IMR-90 (cell line): ENCODE results near the gene CES3. TPM values are rescaled to one million over a fixed set of nuclear protein-coding genes. Genes with fewer than 3 reads are reported as not detected.

Experiments
- ATAC-seq: fragments of 200-7000 bp; cut with Tn5 transposase; 2 replicates; pipeline ENCODE4 v1.9.1; 2020; ENCODE audit warnings: low read depth, mild to moderate bottlenecking, moderate library complexity
- Bru-seq: library from RNA; stranded (reverse); fragments of 400-500 nt; gene quantifications from one replicate; lab custom pipeline; 2021; lab: Mats Ljungman, UMichigan
- BruChase-seq, 2 experiments: library from RNA; stranded (reverse); fragments of 400-500 nt; gene quantifications; one replicate each; lab custom pipeline; 2021; lab: Mats Ljungman, UMichigan
- BruUV-seq: library from RNA; stranded (reverse); fragments of 400-500 nt; replicated peaks from 2 replicates; lab custom pipeline; 2021; lab: Mats Ljungman, UMichigan
- CTCF ChIA-PET: fragments of 300-600 bp; formaldehyde crosslinking; extraction: SDS; loops from one replicate; lab custom pipeline; 2021; ENCODE audit warnings: antibody characterized with exemption; lab: Yijun Ruan, JAX
- POLR2A ChIA-PET: fragments of 300-600 bp; sonication (Branson Sonifier 250); formaldehyde crosslinking; loops from one replicate; lab custom pipeline; 2022; ENCODE audit warnings: antibody characterized with exemption; ENCODE audit not compliant: unreplicated experiment; lab: Charles Lee
- DNase-seq: peaks from one replicate; pipeline ENCODE4 v3.0.0; 2013
- H2AFZ ChIP-seq: replicated peaks from 2 replicates; pipeline ENCODE3; 2013; ENCODE audit warnings: low read length, mild to moderate bottlenecking; ENCODE audit not compliant: poor library complexity
- H2AK5ac ChIP-seq: 2 replicates; pipeline ENCODE4 v1.6.1; 2013; ENCODE audit warnings: low read depth, low read length, inconsistent platforms
- H2AK9ac ChIP-seq: replicated peaks from 2 replicates; pipeline ENCODE3; 2013; ENCODE audit warnings: mild to moderate bottlenecking, low read depth, low read length, moderate library complexity; ENCODE audit not compliant: poor library complexity
- H2BK120ac ChIP-seq: 2 replicates; pipeline ENCODE4 v1.6.1; 2013; ENCODE audit warnings: low read depth, low read length, inconsistent platforms
- H2BK15ac ChIP-seq: 3 replicates; pipeline ENCODE4 v1.6.1; 2013; ENCODE audit warnings: low read depth, low read length, inconsistent platforms
- H2BK20ac ChIP-seq: 2 replicates; pipeline ENCODE4 v1.6.1; 2013; ENCODE audit warnings: low read depth, mild to moderate bottlenecking, inconsistent platforms, low read length, moderate library complexity
- H2BK5ac ChIP-seq: 2 replicates; pipeline ENCODE4 v1.6.1; 2013; ENCODE audit warnings: mild to moderate bottlenecking, low read depth, low read length, inconsistent platforms; ENCODE audit not compliant: poor library complexity, severe bottlenecking
- H3K14ac ChIP-seq: replicated peaks from 2 replicates; pipeline ENCODE4 v1.6.1; 2013; ENCODE audit warnings: low read depth, low read length, inconsistent platforms
- H3K18ac ChIP-seq: 2 replicates; pipeline ENCODE4 v1.6.1; 2013; ENCODE audit warnings: low read depth, low read length, control low read depth
- H3K23ac ChIP-seq: 2 replicates; pipeline ENCODE4 v1.6.1; 2013; ENCODE audit warnings: low read depth, low read length, inconsistent platforms
- H3K27ac ChIP-seq: 2 replicates; pipeline ENCODE4 v1.5.1; 2013; ENCODE audit warnings: mild to moderate bottlenecking, control low read depth, low read length; ENCODE audit not compliant: insufficient read depth
- H3K27me3 ChIP-seq: 2 replicates; pipeline ENCODE4 v1.6.1; 2013; ENCODE audit warnings: low read length; ENCODE audit not compliant: control insufficient read depth, insufficient read depth
- H3K36me3 ChIP-seq: 2 replicates; pipeline ENCODE4 v1.6.1; 2013; ENCODE audit warnings: low read length, mixed read lengths; ENCODE audit not compliant: control insufficient read depth, insufficient read depth
- H3K4ac ChIP-seq: 2 replicates; pipeline ENCODE4 v1.6.1; 2013; ENCODE audit warnings: low read depth, low read length, inconsistent platforms
- H3K4me1 ChIP-seq: 2 replicates; pipeline ENCODE4 v1.6.1; 2013; ENCODE audit warnings: low read length, mixed read lengths; ENCODE audit not compliant: control insufficient read depth, insufficient read depth
- H3K4me2 ChIP-seq: 2 replicates; pipeline ENCODE4 v1.6.1; 2013; ENCODE audit warnings: low read depth, mild to moderate bottlenecking, control low read depth, low read length, moderate library complexity
- H3K4me3 ChIP-seq: 2 replicates; pipeline ENCODE4 v1.5.1; 2013; ENCODE audit warnings: low read depth, mild to moderate bottlenecking, control low read depth, low read length, moderate library complexity; ENCODE audit not compliant: insufficient read depth
- H3K56ac ChIP-seq: 2 replicates; pipeline ENCODE4 v1.6.1; 2013; ENCODE audit warnings: low read length, inconsistent platforms; ENCODE audit not compliant: insufficient read depth; ENCODE audit errors: extremely low read depth
- H3K79me1 ChIP-seq, 2 experiments: 2 replicates each; pipeline ENCODE4 v1.6.1; 2013; ENCODE audit warnings: low read length in 2 of 2, inconsistent platforms in 1 of 2, low read depth in 1 of 2
- H3K9ac ChIP-seq: 2 replicates; pipeline ENCODE4 v1.6.1; 2013; ENCODE audit warnings: low read depth, low read length, control low read depth
- H3K9me1 ChIP-seq: 2 replicates; pipeline ENCODE4 v1.6.1; 2013; ENCODE audit warnings: low read length, inconsistent platforms; ENCODE audit not compliant: insufficient read depth
- H3K9me3 ChIP-seq: 2 replicates; pipeline ENCODE4 v1.6.1; 2013; ENCODE audit warnings: low read length; ENCODE audit not compliant: control insufficient read depth, insufficient read depth
- H4K20me1 ChIP-seq: 2 replicates; pipeline ENCODE4 v1.6.1; 2013; ENCODE audit warnings: low read length, inconsistent platforms; ENCODE audit not compliant: insufficient read depth
- H4K5ac ChIP-seq: 2 replicates; pipeline ENCODE4 v1.6.1; 2013; ENCODE audit warnings: mild to moderate bottlenecking, low read depth, low read length, control low read depth
- H4K8ac ChIP-seq, 2 experiments: 2 replicates each; pipeline ENCODE4 v1.6.1; 2013; ENCODE audit warnings: low read depth in 2 of 2, low read length in 2 of 2, control low read depth in 1 of 2, inconsistent platforms in 1 of 2
- H4K91ac ChIP-seq: 2 replicates; pipeline ENCODE4 v1.6.1; 2013; ENCODE audit warnings: low read depth, low read length, inconsistent platforms; ENCODE audit not compliant: insufficient read depth
- BHLHE40 ChIP-seq: fragments of 150-350 bp; IDR thresholded peaks from 2 replicates; pipeline ENCODE4 v1.6.1; 2016; ENCODE audit warnings: mild to moderate bottlenecking, low read depth, low read length
- CEBPB ChIP-seq: IDR thresholded peaks from 2 replicates; pipeline ENCODE4 v1.6.1; 2012; ENCODE audit warnings: low read depth, low read length, improper control_type of control experiment
- CHD1 ChIP-seq: IDR thresholded peaks from 2 replicates; pipeline ENCODE4 v1.6.1; 2012; ENCODE audit warnings: low read depth, low read length, improper control_type of control experiment
- CTCF ChIP-seq: conservative IDR thresholded peaks from 2 replicates; pipeline ENCODE4 v1.5.1; 2012; ENCODE audit warnings: mild to moderate bottlenecking, low read depth, low read length, improper control_type of control experiment
- MAZ ChIP-seq: IDR thresholded peaks from 2 replicates; pipeline ENCODE4 v1.6.1; 2012; ENCODE audit warnings: low read depth, mild to moderate bottlenecking, low read length, improper control_type of control experiment, moderate library complexity, borderline replicate concordance
- NFE2L2 ChIP-seq: fragments of 150-350 bp; IDR thresholded peaks from 2 replicates; pipeline ENCODE4 v1.6.1; 2016; ENCODE audit warnings: low read depth, mild to moderate bottlenecking, low read length
- POLR2A ChIP-seq: IDR thresholded peaks from 2 replicates; pipeline ENCODE4 v1.6.1; 2012; ENCODE audit warnings: mild to moderate bottlenecking, low read depth, low read length
- RAD21 ChIP-seq: IDR thresholded peaks from 2 replicates; pipeline ENCODE4 v1.6.1; 2012; ENCODE audit warnings: low read length, improper control_type of control experiment
- RFX5 ChIP-seq: IDR thresholded peaks from 2 replicates; pipeline ENCODE4 v1.8.0; 2012; ENCODE audit warnings: low read depth, mild to moderate bottlenecking, low read length, moderate library complexity
- SMC3 ChIP-seq: fragments of 150-350 bp; IDR thresholded peaks from 2 replicates; pipeline ENCODE4 v1.6.1; 2016; ENCODE audit warnings: low read depth, mild to moderate bottlenecking, antibody characterized with exemption, low read length, moderate library complexity
- USF2 ChIP-seq: fragments of 150-350 bp; IDR thresholded peaks from 2 replicates; pipeline ENCODE4 v1.6.1; 2017; ENCODE audit warnings: mild to moderate bottlenecking, antibody characterized with exemption, low read length, low read depth
- WGBS, 2 experiments: methylation state at CpG; one replicate each; pipeline versions ENCODE4 v1.1.5 to v1.1.7; 2013; ENCODE audit warnings: missing lambda C conversion rate in 2 of 2; ENCODE audit not compliant: insufficient read length in 1 of 2; ENCODE audit errors: extremely low coverage in 2 of 2; 5-methylcytosine and 5-hydroxymethylcytosine counted together
- dilution Hi-C: fragments of 300-500 bp; cut with HindIII; formaldehyde crosslinking; loops from one replicate; pipeline ENCODE4 v1.14.3; 2018; ENCODE audit warnings: low sequenced_read_pairs; ENCODE audit not compliant: unreplicated experiment
- in situ Hi-C: fragments of 300-500 bp; cut with MboI; formaldehyde crosslinking; loops from 3 replicates; pipeline ENCODE4 v1.14.3; 2019; ENCODE audit warnings: low sequenced_read_pairs, inconsistent platforms, mixed read lengths
- intact Hi-C: fragments of 100-400 bp; cut with micrococcal nuclease; formaldehyde crosslinking; loops from 2 replicates; pipeline ENCODE4 v1.10.0; 2022
- long read RNA-seq: library from polyadenylated mRNA; unstranded; transcript quantifications from one replicate; pipeline ENCODE4 v2.0.0, GENCODE V29; 2021; ENCODE audit not compliant: unreplicated experiment
- polyA plus RNA-seq, 3 experiments: library from polyadenylated mRNA; depleted of rRNA; stranded (reverse); fragments of >200 nt; gene quantifications; 2 replicates each; pipeline ENCODE4 v1.2.3, GENCODE V29; 2012; ENCODE audit warnings: low replicate concordance in 1 of 3
- total RNA-seq: library from RNA; depleted of rRNA; stranded (reverse); fragments of >200 nt; gene quantifications from 2 replicates; pipeline ENCODE4 v1.2.3, GENCODE V29; 2012; rRNA removed

Gene CES3
- total RNA-seq (under 0.01 TPM in 1 of 2 replicates, not detected in the other), polyA plus RNA-seq (2012; rRNA removed) (0.03 and 0.06 TPM in 2 replicates), Bru-seq, nascent RNA (percentile 17 among the genes with signal in this experiment), BruChase-seq, experiment 1, labeled RNA remaining after a 6-hour chase (percentile 34 among the genes with signal in this experiment), BruChase-seq, experiment 2, labeled RNA remaining after a 2-hour chase (percentile 25 among the genes with signal in this experiment)
- polyA plus RNA-seq (2012; cell fraction: cytosol; rRNA removed): 0.03 TPM in 1 of 2 replicates, not detected in the other
- 1.8 and 1.9 TPM in 2 replicates for polyA plus RNA-seq (2012; cell fraction: nucleus; rRNA removed; ENCODE audit: low replicate concordance)
- long read RNA-seq: 0 reads

GRCh38 chr16:66961065-66961744, at the start of gene CES3:
Gene CES3, plus strand, starts transcription at chr16:66961266. Its CDS starts 42 bp downstream, at chr16:66961308.
- no peaks in the 10 kb centered on the region for H3K4me1 ChIP-seq
- no peak within 1 kb of the TSS for H3K56ac ChIP-seq
- H2BK120ac ChIP-seq: no peak within 1 kb of the TSS
- no peak within 1 kb of the TSS for H2BK20ac ChIP-seq
- TF ChIP-seq NFE2L2 (no peak), CEBPB (no peak), USF2 (no peak), CTCF (peak; percentile 71), RFX5 (no peak), RAD21 (peak; percentile 37), CHD1 (no peak), POLR2A (no peak), MAZ (no peak), BHLHE40 (no peak), SMC3 (peak; percentile 55)
- ATAC-seq: peak; percentile 99
- H2BK15ac ChIP-seq: no peak within 1 kb of the TSS
- no peaks in the 10 kb centered on the region for H3K9me3 ChIP-seq
- POLR2A ChIA-PET: no interaction called here
- no TSS peak for BruUV-seq
- dilution Hi-C loops: no loop called here
- no peak within 1 kb of the TSS for H3K4ac ChIP-seq
- H3K27me3 ChIP-seq: peaks cover 36% of the 10 kb centered on the region
- no peaks in the 10 kb centered on the region for H3K36me3 ChIP-seq
- H2AK9ac ChIP-seq: no peak within 1 kb of the TSS
- H4K5ac ChIP-seq: no peak within 1 kb of the TSS
- CTCF ChIA-PET: interaction anchor here (0.6 to 1.2 kb wide), 10 partner anchors 9 to 199 kb away, joined by 3 to 4 read pairs (median 3); partner anchors contain the start of genes FBXL8 and TRADD
- in situ Hi-C loops: loop anchor here (5.0 to 10.0 kb wide), 2 partner anchors 196 to 494 kb away; partner anchors contain the start of genes FBXL8 and TRADD
- no peak within 1 kb of the TSS for H4K8ac ChIP-seq
- WGBS, 2 experiments: 17% methylated on average over 2 of the region's 16 CpGs; no CpG with 5 or more reads in 1 of the 2 experiments
- no peak within 1 kb of the TSS for H4K91ac ChIP-seq
- H3K14ac ChIP-seq: no peak within 1 kb of the TSS
- no peak within 1 kb of the TSS for H3K18ac ChIP-seq
- H3K9ac ChIP-seq: no peak within 1 kb of the TSS
- no peak within 1 kb of the TSS for H3K4me2 ChIP-seq
- H3K27ac ChIP-seq: no peak within 1 kb of the TSS
- no peaks in the 10 kb centered on the region for H3K79me1 ChIP-seq
- H2BK5ac ChIP-seq: no peak within 1 kb of the TSS
- no peak within 1 kb of the TSS for H2AK5ac ChIP-seq
- intact Hi-C loops: no loop called here
- H3K23ac ChIP-seq: no peak within 1 kb of the TSS
- peaks cover 3% of the 10 kb centered on the region; the same call in 1 of the 2 replicates for H3K9me1 ChIP-seq
- H2AFZ ChIP-seq: peak within 1 kb of the TSS; percentile 33
- no peaks in the 10 kb centered on the region for H4K20me1 ChIP-seq
- no peak within 1 kb of the TSS for H3K4me3 ChIP-seq
- DNase-seq: peak; percentile 58
